NCI-H2029 treated with DMSO at 0.1 percent for 48 hours (cell line): ENCODE results near the gene C1orf116.
A peak's percentile ranks its signal among the peaks of the same experiment; 100 is the strongest.

Experiments
- DNase-seq: peaks from one replicate; lab custom pipeline; 2025; lab: John Stamatoyannopoulos, UW

C1orf116 gene

GRCh38 chr1:207034998-207035397, 2.4 kb upstream of the C1orf116 start:
- no peak for DNase-seq

GRCh38 chr1:207034208-207034607, 1.7 kb upstream of the C1orf116 start:
- no peak for DNase-seq

DNA sequence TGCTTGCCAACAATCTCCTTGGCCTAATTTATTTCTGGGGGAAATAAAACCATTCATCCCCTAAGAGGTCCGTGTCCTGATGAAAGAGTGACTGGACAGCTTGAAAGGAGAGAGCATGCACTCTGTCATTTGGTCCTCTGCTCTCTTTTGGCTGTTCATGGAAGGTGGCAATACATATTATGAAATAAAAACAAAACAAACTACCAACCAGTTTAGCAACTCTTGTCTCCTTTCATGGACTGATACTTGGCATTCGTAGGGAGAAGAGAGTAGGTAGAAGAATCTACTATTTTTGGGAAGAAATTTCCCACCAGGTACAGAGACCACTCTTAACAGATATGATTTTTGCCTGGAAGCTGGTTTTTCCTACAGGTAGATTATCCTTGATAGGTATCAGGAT, 746 bp upstream of the C1orf116 start:
- no peak for DNase-seq

GRCh38 chr1:207031632-207032264, 808 bp downstream of the C1orf116 start:
- peak; percentile 10 for DNase-seq

DNA sequence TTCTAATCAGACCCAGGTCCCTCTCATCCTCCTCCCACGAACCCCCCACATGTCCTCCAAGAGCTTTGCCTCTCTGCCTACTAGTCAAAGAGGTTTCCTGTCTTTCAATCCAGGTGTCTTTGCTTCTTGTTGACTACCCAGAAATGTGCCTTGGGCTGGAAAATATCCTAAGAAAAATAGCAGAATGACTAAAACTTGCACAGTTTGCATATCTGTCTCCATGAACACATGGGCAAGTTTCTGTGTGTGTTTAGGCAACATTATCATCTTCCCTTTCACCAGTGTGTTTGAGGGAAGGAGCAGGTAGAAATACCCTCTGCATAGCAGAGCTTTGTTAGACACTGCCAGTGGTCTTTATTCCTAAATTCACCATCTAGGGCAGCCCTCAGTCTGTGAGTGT, 1.5 kb downstream of the C1orf116 start:
- DNase-seq = no peak

DNA sequence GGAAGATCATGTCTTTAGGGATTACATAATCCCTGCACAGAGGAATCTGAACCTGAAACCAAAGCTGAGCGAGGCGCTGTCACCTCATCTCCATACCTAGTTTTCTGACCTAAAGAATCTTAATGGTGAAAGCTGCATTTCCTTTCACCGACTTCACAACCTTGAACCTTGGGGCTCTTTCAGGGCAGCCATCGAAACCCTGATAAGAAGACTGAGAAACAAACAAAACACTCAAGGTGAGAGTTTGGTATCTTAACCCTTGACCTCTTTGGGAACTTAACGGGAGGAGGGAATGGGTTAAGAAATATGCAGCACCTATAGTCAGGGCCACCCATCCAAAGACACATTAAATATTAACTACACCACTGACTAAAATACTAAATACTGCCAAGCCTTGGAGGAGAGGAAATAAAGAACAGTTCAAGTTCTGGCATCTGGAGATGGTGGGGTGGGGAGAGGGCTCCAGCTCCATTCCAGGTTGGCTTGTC, 2.0 kb downstream of the C1orf116 start:
- DNase-seq = no peak

DNA sequence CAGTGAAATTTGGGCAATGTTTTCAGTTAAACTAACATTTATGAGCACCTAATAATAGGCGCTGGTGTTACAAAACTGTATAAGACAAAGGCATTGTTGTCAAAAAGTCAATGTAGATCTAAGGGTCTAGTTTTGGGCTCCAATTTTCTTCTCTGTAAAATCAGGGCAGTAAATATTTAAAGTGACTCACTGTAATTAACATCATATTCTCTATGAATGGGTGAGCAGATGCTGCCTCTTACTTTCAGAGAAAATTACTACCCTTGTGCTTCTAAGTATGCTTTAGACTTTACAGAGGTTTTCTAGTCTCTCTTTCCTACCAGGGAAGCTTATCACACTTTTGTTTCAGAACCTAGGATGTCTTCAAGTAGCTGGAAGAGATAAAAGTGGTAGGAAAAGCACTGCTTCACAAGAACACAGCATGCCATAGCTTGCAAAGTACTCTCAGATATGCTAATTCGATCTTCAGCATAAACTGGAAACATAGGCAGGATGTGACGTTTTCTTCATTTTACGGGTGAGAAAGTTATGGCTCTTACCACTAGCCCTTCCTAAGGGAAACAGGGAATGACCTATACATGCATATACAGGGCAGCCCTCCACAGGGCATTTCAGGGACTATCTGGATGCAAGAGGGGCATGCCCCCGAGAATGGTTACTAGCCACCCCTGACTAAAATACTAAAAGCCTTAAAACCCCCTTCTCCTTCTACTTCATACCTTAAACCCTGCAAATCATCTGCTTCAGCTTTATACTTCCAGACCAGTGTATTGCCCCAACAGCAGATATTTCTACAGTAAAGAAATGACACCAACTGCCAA, 2.6 kb downstream of the C1orf116 start:
- DNase-seq = no peak

DNA sequence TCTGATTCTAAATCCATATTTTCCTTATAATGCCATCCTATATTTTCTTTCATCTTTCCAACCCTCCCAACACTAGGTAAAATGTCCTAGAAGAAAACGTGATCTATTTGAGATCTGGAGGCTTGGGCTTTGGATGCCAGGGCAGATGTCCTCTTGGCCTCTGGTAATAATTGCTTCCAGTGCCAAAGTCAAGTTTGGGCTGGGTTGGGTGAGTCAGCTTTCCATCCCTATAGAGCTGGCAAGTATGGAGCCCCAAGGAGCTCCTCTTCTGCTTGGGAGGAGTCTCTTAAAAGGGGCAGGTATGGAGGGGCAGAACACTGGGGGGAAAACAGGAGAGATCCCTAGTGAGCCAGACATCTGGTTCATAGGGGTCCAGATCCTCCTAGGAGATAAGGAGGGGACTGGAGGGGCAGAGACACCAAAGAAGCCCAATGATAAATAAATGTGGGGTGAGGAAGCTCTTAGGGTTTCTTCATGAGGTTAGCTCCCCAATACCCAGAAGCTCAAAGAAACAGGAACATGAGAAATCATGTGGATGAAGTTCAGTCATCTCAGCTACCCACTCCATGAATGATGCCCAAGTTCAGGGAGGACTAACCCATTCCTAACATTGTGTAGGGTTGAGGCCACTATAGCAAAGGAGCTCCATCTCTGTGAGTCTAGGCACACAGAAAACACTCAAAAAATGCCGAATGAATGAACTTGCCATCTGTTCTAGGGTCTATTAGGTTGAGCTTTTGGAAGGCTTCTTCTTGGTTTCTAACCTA, 3.5 kb downstream of the C1orf116 start:
- DNase-seq = no peak

DNA sequence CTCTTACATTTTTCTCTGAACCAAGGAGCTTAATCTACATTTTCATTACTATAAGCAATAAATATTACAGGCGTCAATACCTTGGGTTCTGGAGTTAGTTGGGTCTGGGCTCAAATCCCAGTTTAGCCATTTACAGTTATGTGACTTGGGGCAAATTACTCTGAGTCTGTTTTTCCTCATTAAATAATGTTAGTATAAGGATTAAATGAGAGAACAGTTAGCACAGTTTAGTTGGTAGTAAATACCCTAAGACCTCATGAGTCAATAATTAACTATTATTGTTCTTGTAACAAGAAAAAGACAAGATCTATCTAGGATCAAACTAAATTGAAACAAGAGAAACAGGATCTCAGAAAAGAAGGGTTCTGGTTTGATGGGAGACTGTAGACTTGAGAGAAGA, 4.6 kb downstream of the C1orf116 start:
- no peak for DNase-seq

- DNase-seq = no peak
These were observed 5.3 kb downstream of the C1orf116 start for GRCh38 chr1:207027206-207027777.

GRCh38 chr1:207026104-207026534, 6.4 kb downstream of the C1orf116 start:
- no peak for DNase-seq

GRCh38 chr1:207025146-207025880, 7.2 kb downstream of the C1orf116 start:
- DNase-seq = no peak

GRCh38 chr1:207024202-207025145, 8.1 kb downstream of the C1orf116 start:
- no peak for DNase-seq

GRCh38 chr1:207022996-207023679, 9.4 kb downstream of the C1orf116 start:
- DNase-seq = no peak

GRCh38 chr1:207021876-207022596, 10.5 kb downstream of the C1orf116 start:
- no peak for DNase-seq

DNA sequence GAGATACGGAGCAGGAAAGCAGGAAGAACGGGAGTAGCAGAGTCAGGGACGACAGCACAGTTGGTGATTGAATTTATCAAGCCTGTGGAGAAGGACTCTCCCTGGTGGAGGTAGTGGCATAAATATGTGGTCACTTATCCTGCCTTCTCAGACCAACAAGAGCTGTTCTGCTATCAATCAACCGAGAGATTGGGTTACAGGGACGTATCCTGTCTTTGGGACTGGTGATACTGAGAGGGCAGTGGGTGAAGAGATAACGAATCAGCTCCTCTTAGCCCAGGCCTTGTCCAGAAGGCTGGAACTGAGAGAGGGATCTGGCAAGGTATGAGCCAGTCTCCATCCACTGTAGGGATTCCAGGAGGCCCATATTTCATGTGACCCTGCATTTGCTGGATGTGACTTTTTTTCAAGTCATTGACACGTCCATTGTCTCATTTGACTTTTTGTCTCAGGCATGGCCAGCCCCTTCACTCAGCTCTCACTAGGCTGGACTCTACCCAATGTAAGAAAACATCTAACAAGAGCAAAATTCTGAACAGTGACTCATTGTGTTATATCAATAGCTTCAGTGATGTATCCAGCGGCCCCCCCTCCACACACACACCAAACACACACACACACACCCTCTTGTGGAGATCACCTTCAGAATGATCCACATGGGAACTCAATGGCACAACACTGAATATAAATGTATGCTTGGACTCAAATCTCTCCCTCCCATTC, 11.3 kb downstream of the C1orf116 start:
- DNase-seq = no peak

GRCh38 chr1:207020709-207021107, 11.8 kb downstream of the C1orf116 start:
- DNase-seq = no peak

GRCh38 chr1:207020065-207020708, 12.4 kb downstream of the C1orf116 start:
- DNase-seq = no peak
